HepG2 (cell line): ENCODE measurements around the gene ATG5. TPM values are rescaled to one million over a fixed set of nuclear protein-coding genes. Genes with fewer than 3 reads are reported as not detected.

Source experiments
- ASH2L ChIP-seq: fragments of 300-600, 200-600 bp; sonication (generic); IDR thresholded peaks from 2 replicates; pipeline ENCODE4 v1.7.0; 2017; ENCODE audit warnings: low read depth, mild to moderate bottlenecking, moderate library complexity, mixed read lengths, low read length; ENCODE audit not compliant: insufficient read length
- FOSL2 ChIP-seq: sonication (generic); formaldehyde crosslinking; IDR thresholded peaks from 2 replicates; pipeline ENCODE4 v1.4.0; 2020; ENCODE audit warnings: missing genetic modification reagents
- HES4 ChIP-seq: sonication (generic); formaldehyde crosslinking; IDR thresholded peaks from 2 replicates; pipeline ENCODE4 v1.9.0; 2021; ENCODE audit warnings: mild to moderate bottlenecking, missing genetic modification reagents, borderline replicate concordance
- JUND ChIP-seq: sonication (generic); formaldehyde crosslinking; IDR thresholded peaks from 2 replicates; pipeline ENCODE4 v1.8.0; 2022; ENCODE audit warnings: mild to moderate bottlenecking, missing genetic modification reagents
- LRRFIP1 ChIP-seq: sonication (generic); formaldehyde crosslinking; conservative IDR thresholded peaks from 2 replicates; pipeline ENCODE4 v1.4.0; 2020; ENCODE audit warnings: missing genetic modification reagents
- ZNF512B ChIP-seq: sonication (generic); formaldehyde crosslinking; IDR thresholded peaks from 2 replicates; pipeline ENCODE4 v1.5.1; 2020; ENCODE audit warnings: missing genetic modification reagents, mild to moderate bottlenecking, borderline replicate concordance
- ZNF720 ChIP-seq: sonication (generic); formaldehyde crosslinking; IDR thresholded peaks from 2 replicates; pipeline ENCODE4 v1.4.0; 2020; ENCODE audit warnings: missing genetic modification reagents
- ZXDC ChIP-seq: sonication (generic); formaldehyde crosslinking; IDR thresholded peaks from 2 replicates; pipeline ENCODE4 v1.5.0; 2020; ENCODE audit warnings: mild to moderate bottlenecking, missing genetic modification reagents
- polyA plus RNA-seq, 8 experiments: library from polyadenylated mRNA; depleted of rRNA in 3 of 8; stranded (reverse) in 7 of 8; unstranded in 1 of 8; fragments of >200 nt; fragmentation: Illumina TruSeq in 4 of 8; extraction: Trizol in 4 of 8; gene quantifications; 2 replicates each; pipeline versions ENCODE4 v1.2.1 to v1.2.3, GENCODE V29; 2011 to 2016; ENCODE audit warnings: low read depth in 4 of 8, missing spikeins in 1 of 8, mixed read lengths in 1 of 8; ENCODE audit not compliant: insufficient read depth in 1 of 8
- total RNA-seq, 5 experiments: library from RNA; depleted of rRNA; stranded (reverse); fragments of >200 nt; fragmentation: Illumina TruSeq; extraction: Trizol; gene quantifications; 2 replicates each; pipeline ENCODE4 v1.2.3, GENCODE V29; 2016; ENCODE audit warnings: low read depth in 1 of 5
- TF ChIP-seq, protein P1 (sequence below): IDR thresholded peaks from 2 replicates; pipeline ENCODE4 v1.6.1; 2016; ENCODE audit warnings: missing biosample characterization, missing genetic modification reagents, low read depth
- TF ChIP-seq, protein P2 (sequence below): sonication (generic); IDR thresholded peaks from 2 replicates; pipeline ENCODE4 v1.6.1; 2016; ENCODE audit warnings: low read depth, borderline replicate concordance
- TF ChIP-seq, protein P3 (sequence below): sonication (generic); formaldehyde crosslinking; IDR thresholded peaks from 2 replicates; pipeline ENCODE4 v1.5.0; 2020; ENCODE audit warnings: missing genetic modification reagents

The ATG5 gene
- total and polyA plus RNA-seq, 2 of the 13 experiments (the other 11 are each of a cell fraction or from before 2014, with no cell fraction given): 21.3 to 48.0 TPM

- no peak for TF ChIP-seq ZXDC (CRISPR knock-in tag)
- TF ChIP-seq, protein P1, sequence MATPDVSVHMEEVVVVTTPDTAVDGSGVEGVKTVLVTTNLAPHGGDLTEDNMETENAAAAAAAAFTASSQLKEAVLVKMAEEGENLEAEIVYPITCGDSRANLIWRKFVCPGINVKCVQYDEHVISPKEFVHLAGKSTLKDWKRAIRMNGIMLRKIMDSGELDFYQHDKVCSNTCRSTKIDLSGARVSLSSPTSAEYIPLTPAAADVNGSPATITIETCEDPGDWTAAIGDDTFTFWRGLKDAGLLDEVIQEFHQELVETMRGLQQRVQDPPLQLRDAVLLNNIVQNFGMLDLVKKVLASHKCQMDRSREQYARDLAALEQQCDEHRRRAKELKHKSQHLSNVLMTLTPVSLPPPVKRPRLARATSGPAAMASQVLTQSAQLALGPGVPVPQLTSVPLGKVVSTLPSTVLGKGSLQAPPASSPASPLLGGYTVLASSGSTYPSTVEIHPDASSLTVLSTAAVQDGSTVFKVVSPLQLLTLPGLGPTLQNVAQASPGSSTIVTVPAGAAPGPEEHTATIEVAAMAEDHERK (CRISPR knock-in tag): no peak
- TF ChIP-seq FOSL2: peak; percentile 73
- no peak for TF ChIP-seq JUND (CRISPR knock-in tag)
- TF ChIP-seq, protein P2, sequence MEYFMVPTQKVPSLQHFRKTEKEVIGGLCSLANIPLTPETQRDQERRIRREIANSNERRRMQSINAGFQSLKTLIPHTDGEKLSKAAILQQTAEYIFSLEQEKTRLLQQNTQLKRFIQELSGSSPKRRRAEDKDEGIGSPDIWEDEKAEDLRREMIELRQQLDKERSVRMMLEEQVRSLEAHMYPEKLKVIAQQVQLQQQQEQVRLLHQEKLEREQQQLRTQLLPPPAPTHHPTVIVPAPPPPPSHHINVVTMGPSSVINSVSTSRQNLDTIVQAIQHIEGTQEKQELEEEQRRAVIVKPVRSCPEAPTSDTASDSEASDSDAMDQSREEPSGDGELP: no peak; the same call in 1 of the 2 replicates
- TF ChIP-seq, protein P3, sequence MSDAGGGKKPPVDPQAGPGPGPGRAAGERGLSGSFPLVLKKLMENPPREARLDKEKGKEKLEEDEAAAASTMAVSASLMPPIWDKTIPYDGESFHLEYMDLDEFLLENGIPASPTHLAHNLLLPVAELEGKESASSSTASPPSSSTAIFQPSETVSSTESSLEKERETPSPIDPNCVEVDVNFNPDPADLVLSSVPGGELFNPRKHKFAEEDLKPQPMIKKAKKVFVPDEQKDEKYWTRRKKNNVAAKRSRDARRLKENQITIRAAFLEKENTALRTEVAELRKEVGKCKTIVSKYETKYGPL: no peak
- no peak for TF ChIP-seq ZNF512B (CRISPR knock-in tag)
- no peak for TF ChIP-seq HES4 (CRISPR knock-in tag)
- TF ChIP-seq ASH2L: no peak
- no peak for TF ChIP-seq ZNF720 (CRISPR knock-in tag)
- TF ChIP-seq LRRFIP1 (CRISPR knock-in tag): no peak
Observed at GRCh38 chr6:106165885-106166485, 159.6 kb downstream of the ATG5 start (continued).
